AG04450 (cell line): ENCODE measurements around the gene BRD9. TPM values are rescaled to one million over a fixed set of nuclear protein-coding genes. Genes with fewer than 3 reads are reported as not detected.
"Not testable (repeated sequence)": the region's sequence is repeated elsewhere in the genome, so short reads cannot be mapped to it uniquely, and the experiment has no call there.

Experiments
- CTCF ChIA-PET: fragments of 300-600, 350-600 bp; formaldehyde crosslinking; extraction: SDS; loops from one replicate; lab custom pipeline; 2022; ENCODE audit warnings: antibody characterized with exemption, inconsistent platforms; lab: Charles Lee
- POLR2A ChIA-PET: fragments of 350-600 bp; formaldehyde crosslinking; extraction: SDS; loops from one replicate; lab custom pipeline; 2021; ENCODE audit warnings: antibody characterized with exemption, inconsistent platforms; lab: Yijun Ruan, JAX
- DNase-seq: peaks from one replicate; pipeline ENCODE4 v3.0.0-alpha.2; 2011; ENCODE audit warnings: low read depth, low spot score
- H3K27ac ChIP-seq: one replicate; pipeline ENCODE4 v1.5.1; 2012; ENCODE audit warnings: low read depth, low read length, control low read depth
- H3K27me3 ChIP-seq: one replicate; pipeline ENCODE4 v1.6.0; 2012; ENCODE audit warnings: low read length; ENCODE audit not compliant: control insufficient read depth, insufficient read depth
- H3K4me3 ChIP-seq: 2 replicates; pipeline ENCODE4 v1.5.1; 2011; ENCODE audit warnings: mild to moderate bottlenecking, low read depth, low read length, control low read depth
- H3K9me3 ChIP-seq: 2 replicates; pipeline ENCODE4 v1.5.1; 2012; ENCODE audit warnings: low read length; ENCODE audit not compliant: control insufficient read depth, insufficient read depth
- polyA plus RNA-seq: library from polyadenylated mRNA; depleted of rRNA; stranded (reverse); fragments of >200 nt; gene quantifications from 2 replicates; pipeline ENCODE4 v1.2.3, GENCODE V29; 2011
- TF ChIP-seq, protein P1 (sequence below): IDR thresholded peaks from 2 replicates; pipeline ENCODE4 v1.5.1; 2011; ENCODE audit warnings: low read depth, low read length, control low read depth, inconsistent platforms

BRD9 gene
- polyA plus RNA-seq, 1 experiment: 10.6 TPM

DNA sequence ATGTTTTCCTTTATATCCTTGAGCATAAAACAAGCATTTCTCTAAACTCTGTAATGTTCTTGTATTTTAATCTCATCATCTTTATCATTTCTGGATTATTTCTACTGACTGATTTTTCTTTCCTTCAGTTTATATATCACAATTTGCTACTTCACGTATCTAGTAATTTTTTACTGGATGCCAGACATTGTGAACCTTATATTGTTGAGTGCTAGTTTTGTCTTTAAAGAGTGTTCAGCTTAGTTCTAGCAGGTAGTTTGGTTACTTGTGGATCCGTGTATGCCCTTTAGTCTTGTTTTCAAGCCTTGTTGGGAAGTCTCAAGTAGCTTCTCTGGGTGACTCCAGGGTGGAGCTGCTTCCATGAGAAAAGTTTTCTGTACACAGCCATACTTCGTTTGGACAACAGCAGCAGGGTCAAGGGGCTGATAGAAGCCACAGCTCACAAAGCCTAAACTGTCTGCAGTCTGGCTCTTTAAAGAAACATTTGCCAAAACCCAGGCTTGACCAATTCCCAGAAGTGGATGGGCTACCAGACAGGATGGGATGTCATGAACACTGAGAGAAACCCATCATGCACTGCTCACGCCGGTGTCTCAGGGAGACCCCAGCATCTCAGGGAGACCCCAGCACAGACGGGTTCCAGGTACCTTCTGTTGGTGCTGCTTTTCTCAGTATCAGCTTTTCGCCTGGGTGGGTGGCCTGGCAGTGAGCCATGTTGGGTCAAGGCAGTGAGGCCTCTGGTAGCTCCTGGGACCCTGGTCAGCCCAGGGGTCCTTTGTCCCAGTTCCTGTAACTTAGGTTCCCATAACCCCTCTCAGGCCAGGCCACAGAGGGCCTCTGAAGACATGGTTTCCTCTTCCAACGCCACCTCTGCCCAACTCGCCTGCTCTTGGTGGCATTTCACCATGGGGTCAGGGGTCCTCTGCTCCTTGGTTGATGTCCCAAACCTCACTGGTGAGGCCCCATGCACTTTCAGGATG, 29.1 kb upstream of the BRD9 start:
- Histone ChIP-seq H3K9me3 (no peaks in the 10 kb centered on the region; the same call in 1 of the 2 replicates), H3K27ac (no peak overlapping the region), H3K27me3 (peaks cover 9% of the 10 kb centered on the region), H3K4me3 (no peak overlapping the region)
- DNase-seq: no peak
- TF ChIP-seq, protein P1, sequence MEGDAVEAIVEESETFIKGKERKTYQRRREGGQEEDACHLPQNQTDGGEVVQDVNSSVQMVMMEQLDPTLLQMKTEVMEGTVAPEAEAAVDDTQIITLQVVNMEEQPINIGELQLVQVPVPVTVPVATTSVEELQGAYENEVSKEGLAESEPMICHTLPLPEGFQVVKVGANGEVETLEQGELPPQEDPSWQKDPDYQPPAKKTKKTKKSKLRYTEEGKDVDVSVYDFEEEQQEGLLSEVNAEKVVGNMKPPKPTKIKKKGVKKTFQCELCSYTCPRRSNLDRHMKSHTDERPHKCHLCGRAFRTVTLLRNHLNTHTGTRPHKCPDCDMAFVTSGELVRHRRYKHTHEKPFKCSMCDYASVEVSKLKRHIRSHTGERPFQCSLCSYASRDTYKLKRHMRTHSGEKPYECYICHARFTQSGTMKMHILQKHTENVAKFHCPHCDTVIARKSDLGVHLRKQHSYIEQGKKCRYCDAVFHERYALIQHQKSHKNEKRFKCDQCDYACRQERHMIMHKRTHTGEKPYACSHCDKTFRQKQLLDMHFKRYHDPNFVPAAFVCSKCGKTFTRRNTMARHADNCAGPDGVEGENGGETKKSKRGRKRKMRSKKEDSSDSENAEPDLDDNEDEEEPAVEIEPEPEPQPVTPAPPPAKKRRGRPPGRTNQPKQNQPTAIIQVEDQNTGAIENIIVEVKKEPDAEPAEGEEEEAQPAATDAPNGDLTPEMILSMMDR: no peak
- ChIA-PET POLR2A (no interaction called here), CTCF (interaction anchor here (0.7 to 1.7 kb wide), 7 partner anchors 10 to 722 kb away, joined by 3 to 7 read pairs (median 3); partner anchors contain the start of gene BRD9)

DNA sequence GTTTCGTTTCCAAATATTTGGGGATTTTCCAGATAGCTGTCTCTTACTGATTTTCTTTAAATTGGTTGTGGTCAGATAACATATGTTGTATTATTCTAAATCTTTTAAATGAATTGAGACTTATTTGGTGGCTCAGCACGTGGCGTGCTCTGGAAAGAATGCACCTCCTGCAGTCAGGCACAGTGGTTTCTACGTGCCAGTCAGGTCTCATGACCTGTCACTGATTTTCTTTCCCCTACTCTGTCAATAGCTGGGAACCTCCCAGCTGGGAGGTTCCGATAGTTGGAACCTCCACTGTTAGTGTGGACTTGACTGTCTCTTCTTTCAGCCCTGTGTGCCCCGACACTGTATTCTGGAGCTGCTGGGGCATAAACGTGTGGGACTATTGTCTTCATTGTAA, 27.7 kb upstream of the BRD9 start:
- TF ChIP-seq, protein P1: no peak
- no peak for DNase-seq
- POLR2A ChIA-PET: no interaction called here
- CTCF ChIA-PET: interaction anchor here (1.3 to 1.7 kb wide), 2 partner anchors 14 to 249 kb away, joined by 3 to 7 read pairs; no protein-coding TSS in a partner anchor
- H3K27ac ChIP-seq: no peak overlapping the region
- H3K4me3 ChIP-seq: no peak overlapping the region
- H3K27me3 ChIP-seq: no peaks in the 10 kb centered on the region
- no peaks in the 10 kb centered on the region for H3K9me3 ChIP-seq

DNA sequence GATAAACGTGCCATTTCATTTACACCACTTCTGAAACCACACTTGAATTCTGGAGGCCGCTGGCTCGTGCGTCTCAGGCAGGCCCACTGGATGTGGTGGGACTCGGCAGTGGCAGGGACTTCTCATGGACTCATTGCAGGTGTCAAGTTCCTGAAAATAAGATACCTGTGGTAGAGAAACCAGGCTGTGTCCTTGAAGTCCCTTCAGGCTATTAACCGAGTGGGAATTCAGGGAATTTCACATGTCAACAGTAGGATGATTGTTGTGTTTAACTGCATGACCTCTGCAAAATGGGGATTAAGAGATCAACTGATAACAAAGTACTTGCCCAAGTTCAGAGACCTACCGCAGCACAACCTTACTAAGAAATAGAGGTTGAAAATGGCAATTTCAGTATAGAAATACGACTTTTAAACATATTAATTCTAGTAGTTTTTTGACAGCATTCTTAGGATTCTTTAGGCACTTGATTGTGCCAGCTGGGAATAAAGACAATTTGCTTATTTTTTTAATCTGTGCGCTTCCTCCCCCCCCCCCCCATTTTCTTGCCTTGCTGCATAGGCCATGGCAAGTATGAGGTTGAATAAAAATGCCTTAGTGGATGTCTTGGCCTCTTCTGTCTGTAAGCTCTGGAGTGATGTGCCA, 26.9 kb upstream of the BRD9 start:
- no peak overlapping the region for H3K4me3 ChIP-seq
- H3K27ac ChIP-seq: no peak overlapping the region
- H3K9me3 ChIP-seq: no peaks in the 10 kb centered on the region
- POLR2A ChIA-PET: no interaction called here
- no peaks in the 10 kb centered on the region for H3K27me3 ChIP-seq
- CTCF ChIA-PET: interaction anchor here (1.3 kb wide), 1 partner anchor 15 kb away, joined by 3 read pairs; no protein-coding TSS in a partner anchor
- TF ChIP-seq, protein P1: no peak
- DNase-seq: no peak

DNA sequence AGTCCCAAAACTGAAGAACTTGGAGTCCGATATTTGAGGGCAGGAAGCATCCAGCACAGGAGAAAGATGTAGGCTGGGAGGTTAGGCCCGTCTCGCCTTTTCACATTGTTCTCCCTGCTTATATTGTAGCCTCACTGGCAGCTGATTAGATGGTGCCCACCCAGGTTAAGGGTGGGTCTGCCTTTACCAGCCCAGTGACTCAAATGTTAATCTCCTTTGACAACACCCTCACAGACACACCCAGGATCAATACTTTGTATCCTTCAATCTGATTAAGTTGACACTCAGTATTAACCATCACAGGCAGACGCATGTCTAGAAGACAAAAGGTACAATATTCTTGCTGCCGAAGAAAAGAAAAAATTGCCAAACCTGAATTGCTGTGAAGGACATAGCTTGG, 26.1 kb upstream of the BRD9 start:
- POLR2A ChIA-PET: not testable (repeated sequence)

DNA sequence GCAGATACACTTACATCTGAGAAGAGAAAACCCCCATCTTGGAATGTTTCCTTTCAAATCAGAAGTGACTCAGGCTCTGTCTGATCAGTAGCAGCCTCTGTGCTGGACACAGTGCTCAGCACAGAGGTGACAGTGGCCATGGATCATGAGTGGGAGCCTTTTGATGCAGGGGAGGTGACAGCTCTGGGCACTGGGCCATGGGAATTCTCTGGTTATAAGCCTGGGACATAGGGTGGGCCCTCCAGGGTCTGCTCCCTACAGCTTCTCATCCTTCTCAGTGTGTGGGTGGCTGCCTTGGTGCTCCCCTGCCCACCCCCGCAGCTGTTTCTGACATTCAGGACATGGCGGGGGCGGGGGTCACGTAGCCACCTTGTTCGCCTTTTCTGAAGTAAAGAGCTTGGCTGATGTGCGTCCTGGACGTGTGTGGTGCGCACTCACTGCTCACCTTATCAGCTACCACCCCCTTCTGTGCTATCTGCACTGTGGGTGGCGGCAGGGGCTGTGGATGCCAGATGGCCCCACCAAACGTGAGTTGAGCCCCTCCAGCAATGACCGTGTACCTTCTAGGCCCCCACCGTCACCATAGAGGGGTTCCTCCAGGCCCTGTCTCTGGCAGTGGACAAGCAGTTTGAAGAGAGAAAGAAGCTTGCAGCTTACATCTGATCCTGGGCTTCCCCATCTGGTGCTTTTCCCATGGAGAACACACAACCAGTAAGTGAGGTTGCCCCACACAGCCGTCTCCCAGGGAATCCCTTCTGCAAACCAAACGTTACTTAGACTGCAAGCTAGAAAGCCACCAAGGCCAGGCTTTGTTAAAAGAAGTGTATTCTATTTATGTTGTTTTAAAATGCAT, 24.1 kb upstream of the BRD9 start:
- no peak overlapping the region for H3K27ac ChIP-seq
- ChIA-PET CTCF (no interaction called here), POLR2A (no interaction called here)
- H3K27me3 ChIP-seq: no peaks in the 10 kb centered on the region
- H3K9me3 ChIP-seq: peaks cover 4% of the 10 kb centered on the region; the same call in 1 of the 2 replicates
- no peak overlapping the region for H3K4me3 ChIP-seq
- DNase-seq: no peak
- TF ChIP-seq, protein P1: no peak

More for the DNA sequence above, 26.1 kb upstream of the BRD9 start:
- not testable (repeated sequence) for H3K27me3 ChIP-seq, DNase-seq, H3K27ac ChIP-seq, H3K9me3 ChIP-seq, H3K4me3 ChIP-seq
- CTCF ChIA-PET: interaction anchor here (0.6 kb wide), 1 partner anchor 249 kb away, joined by 6 read pairs; no protein-coding TSS in a partner anchor
